GM12873 (cell line): ENCODE results near the gene KDM2B.

Experiments
- TF ChIP-seq, protein P1 (sequence below): IDR thresholded peaks from 2 replicates; pipeline ENCODE4 v1.5.1; 2012; ENCODE audit warnings: low read depth, mild to moderate bottlenecking, moderate library complexity, low read length, control low read depth; ENCODE audit not compliant: insufficient read depth; ENCODE audit errors: missing control alignments

The KDM2B gene

DNA sequence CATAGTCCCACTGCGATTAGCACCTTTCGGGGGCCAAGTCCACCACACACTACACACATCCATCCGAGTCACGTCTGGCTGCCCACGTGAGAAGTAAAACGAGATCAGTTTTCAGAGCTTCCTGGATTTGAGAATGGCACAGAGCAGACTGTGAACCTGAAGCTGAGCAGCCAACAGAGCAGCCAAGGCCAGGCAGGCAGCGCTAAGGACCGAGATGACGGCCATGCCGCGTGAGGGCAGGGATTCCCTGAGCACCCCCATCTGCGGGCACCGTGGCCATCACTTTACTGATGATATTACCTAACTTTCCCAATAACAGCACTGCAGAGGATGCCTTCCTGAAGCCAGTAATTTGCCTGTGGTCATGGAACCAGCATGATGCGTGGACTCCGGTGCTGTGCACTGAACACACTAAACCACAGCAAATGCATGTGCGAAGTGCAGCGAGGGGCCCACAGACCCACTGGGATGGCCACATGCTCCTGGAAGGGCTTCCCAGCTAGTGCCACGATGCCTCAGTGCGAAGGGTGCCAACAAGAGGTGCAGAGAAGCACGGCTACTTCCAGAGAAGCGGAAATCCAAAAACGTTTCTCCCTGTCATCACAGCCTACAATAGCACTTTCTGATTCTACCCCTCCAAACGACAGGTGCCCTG is 124.9 kb downstream of the KDM2B start:
- TF ChIP-seq, protein P1, sequence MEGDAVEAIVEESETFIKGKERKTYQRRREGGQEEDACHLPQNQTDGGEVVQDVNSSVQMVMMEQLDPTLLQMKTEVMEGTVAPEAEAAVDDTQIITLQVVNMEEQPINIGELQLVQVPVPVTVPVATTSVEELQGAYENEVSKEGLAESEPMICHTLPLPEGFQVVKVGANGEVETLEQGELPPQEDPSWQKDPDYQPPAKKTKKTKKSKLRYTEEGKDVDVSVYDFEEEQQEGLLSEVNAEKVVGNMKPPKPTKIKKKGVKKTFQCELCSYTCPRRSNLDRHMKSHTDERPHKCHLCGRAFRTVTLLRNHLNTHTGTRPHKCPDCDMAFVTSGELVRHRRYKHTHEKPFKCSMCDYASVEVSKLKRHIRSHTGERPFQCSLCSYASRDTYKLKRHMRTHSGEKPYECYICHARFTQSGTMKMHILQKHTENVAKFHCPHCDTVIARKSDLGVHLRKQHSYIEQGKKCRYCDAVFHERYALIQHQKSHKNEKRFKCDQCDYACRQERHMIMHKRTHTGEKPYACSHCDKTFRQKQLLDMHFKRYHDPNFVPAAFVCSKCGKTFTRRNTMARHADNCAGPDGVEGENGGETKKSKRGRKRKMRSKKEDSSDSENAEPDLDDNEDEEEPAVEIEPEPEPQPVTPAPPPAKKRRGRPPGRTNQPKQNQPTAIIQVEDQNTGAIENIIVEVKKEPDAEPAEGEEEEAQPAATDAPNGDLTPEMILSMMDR = no peak

DNA sequence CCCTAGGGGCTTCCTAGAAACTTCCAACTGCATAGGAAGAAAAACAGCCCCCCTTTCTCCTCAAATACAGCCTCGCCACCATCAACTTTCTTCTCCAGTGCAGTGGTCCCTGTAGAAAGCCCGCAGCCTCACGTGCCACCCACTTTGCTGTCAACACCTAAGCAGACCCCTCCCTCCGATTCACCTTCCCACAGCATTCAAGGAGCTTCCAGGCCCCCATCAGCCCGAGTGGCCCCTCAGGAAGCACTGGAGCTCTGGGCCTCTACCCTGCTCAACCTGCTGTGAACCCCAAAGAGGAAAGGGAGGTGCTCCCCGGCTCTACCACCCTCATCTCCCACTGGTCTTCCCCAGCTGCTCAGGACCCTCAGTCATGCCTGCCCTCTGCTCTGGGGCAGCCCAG is 125.9 kb downstream of the KDM2B start:
- TF ChIP-seq, protein P1 = no peak

DNA sequence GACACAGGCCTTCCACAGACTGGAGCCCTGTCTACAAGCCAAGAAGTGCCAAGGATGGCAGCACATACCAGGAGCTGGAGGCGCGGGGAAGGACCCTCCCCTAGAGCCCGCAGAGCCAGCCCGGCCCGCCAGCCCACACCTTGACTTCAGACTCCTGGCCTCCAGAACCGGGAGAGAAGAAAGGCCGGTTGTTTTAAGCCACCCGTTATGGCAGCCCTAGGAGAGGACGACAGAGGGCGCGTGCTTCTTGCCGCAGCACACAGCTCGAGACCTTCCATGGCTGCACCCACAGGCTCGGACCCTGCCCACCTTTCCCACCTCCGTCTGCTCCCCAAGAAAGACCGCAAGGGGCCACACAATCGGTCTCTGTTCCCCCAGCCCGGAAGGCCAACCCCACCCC is 127.2 kb downstream of the KDM2B start:
- TF ChIP-seq, protein P1 = no peak

DNA sequence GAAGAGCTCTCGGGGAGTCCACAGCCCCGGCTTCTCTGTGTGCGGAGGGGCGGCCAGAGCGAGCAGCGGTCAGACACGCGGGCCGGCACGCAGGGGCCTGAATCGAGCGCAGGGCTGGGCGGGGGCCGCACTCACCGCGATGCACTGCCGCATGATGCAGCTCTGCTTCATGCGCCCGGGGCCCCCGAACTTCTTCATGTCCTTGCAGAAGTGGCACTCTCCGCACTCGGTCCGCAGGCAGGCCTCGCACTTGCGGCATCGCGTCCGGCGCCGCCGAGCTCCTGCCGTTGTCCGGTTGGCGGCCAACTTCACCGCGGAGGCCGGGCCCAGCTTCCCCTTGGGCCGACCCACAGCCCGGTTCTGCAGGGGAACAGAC is 127.8 kb downstream of the KDM2B start:
- TF ChIP-seq, protein P1 = no peak

DNA sequence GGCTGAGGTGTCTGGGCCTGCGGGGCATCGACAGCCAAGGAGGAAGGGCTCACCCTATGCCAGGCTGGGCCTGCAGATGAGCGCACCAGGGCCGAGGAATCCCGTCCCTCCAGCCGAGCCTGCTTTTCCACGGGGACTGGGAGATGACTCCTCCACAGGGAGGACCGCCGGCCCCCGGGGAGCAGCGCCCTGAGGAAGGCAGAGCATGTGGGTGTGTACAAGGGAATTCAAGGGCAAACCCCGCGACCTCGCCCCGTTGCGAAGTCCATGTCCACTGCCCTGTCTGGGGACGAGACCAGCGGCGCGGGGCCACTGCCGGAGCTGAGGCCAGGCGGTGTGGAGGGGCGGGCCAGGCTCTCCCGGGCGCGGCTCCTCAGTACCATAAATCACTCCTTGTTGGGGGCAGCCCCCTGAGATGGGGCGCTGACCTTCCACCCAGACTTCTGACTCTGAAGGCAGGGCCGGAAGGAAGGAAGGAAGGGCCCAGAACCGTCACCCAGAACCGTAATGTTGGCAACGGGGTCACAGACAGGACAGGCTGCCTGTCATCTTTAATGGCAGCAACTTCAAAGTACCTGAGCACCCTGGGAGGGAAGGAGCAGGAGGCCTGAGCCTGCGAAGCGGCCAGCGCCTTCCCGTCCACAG is 128.4 kb downstream of the KDM2B start:
- TF ChIP-seq, protein P1 = no peak

DNA sequence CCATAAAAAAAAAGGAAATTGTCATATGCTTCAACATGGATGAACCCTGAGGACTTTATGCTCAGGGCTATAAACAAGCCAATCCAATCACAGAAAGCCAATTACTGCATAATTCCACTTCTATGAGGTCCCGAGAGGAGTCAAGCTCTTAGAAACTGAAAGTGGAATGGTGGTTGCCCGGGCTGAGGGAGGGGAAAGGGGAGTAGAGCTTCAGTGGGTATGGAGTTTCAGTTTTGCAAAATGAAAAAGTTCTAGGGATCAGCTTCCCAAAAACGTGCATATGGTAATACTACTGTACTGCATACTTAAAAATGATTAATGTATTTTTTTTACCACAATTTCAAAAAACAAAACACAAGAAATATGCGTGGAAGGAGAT is 128.9 kb downstream of the KDM2B start:
- TF ChIP-seq, protein P1 = no peak

DNA sequence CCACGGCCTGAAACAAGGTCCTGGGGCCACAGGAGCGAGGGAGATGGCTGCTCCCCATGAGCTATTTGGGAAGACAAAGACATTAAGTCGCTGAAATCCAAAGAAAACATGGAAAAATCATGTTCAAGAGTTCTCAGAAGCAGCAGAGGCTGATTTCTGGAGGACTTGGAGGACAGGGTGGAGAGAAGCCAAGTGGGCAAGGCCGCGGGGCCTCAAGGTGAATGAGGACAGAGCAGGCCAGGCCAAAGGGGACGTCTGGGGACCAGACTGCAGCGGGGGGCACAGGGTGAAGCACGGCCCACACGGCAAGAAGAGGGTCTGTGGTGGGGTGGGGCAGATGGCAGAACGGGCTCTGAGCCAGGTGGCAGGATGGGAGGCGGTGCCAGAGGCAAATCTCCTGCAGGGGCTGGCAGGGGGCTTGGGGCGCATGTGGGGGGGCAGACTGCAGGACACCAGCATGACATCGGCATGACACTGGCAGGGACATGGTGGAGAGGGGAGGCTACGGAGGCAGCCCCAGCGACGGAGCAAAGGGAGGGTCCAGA is 132.0 kb downstream of the KDM2B start:
- TF ChIP-seq, protein P1 = no peak
